Neutrophil (primary cell): ENCODE data around the gene PVALEF.

Source experiments
- H3K27ac ChIP-seq: fragments of 200-600 bp; sonication (generic); 2 replicates; pipeline ENCODE4 v1.5.1; 2016; ENCODE audit warnings: mild to moderate bottlenecking, moderate library complexity
- H3K27me3 ChIP-seq: fragments of 200-600 bp; sonication (generic); 2 replicates; pipeline ENCODE4 v1.6.0; 2016; ENCODE audit warnings: mild to moderate bottlenecking
- H3K36me3 ChIP-seq: fragments of 200-600 bp; sonication (generic); 2 replicates; pipeline ENCODE4 v1.5.1; 2017
- H3K4me1 ChIP-seq, 2 experiments: fragments of 200-600 bp in 1 of 2; sonication (generic) in 1 of 2; 1 replicate in 1 of 2; 2 replicates in 1 of 2; pipeline versions ENCODE4 v1.5.1 to v1.6.1; 2013 to 2016; ENCODE audit warnings: low read depth in 1 of 2, low read length in 1 of 2, mild to moderate bottlenecking in 1 of 2, moderate library complexity in 1 of 2; ENCODE audit not compliant: control insufficient read depth in 1 of 2, insufficient read depth in 1 of 2
- H3K4me3 ChIP-seq, 2 experiments: fragments of 200-600 bp in 1 of 2; sonication (generic) in 1 of 2; 1 replicate in 1 of 2; 2 replicates in 1 of 2; pipeline ENCODE4 v1.5.1; 2013 to 2016; ENCODE audit warnings: low read depth in 1 of 2, low read length in 1 of 2, mild to moderate bottlenecking in 1 of 2, moderate library complexity in 1 of 2
- H3K9me3 ChIP-seq: fragments of 200-600 bp; sonication (generic); 2 replicates; pipeline ENCODE4 v1.5.1; 2016
- CTCF ChIP-seq: fragments of 200-600 bp; sonication (generic); IDR thresholded peaks from 2 replicates; pipeline ENCODE4 v1.5.1; 2016; ENCODE audit warnings: antibody characterized with exemption

The PVALEF gene

GRCh38 chr17:81163051-81163695, 2.1 kb upstream of the PVALEF start:
- Histone ChIP-seq H3K4me1 (peaks cover 31 to 35% of the 10 kb centered on the region in 2 experiments), H3K27me3 (peaks cover 51% of the 10 kb centered on the region), H3K27ac (no peak overlapping the region), H3K4me3 (no peak overlapping the region), H3K9me3 (no peaks in the 10 kb centered on the region), H3K36me3 (peaks cover 3% of the 10 kb centered on the region)
- TF ChIP-seq CTCF = no peak

DNA sequence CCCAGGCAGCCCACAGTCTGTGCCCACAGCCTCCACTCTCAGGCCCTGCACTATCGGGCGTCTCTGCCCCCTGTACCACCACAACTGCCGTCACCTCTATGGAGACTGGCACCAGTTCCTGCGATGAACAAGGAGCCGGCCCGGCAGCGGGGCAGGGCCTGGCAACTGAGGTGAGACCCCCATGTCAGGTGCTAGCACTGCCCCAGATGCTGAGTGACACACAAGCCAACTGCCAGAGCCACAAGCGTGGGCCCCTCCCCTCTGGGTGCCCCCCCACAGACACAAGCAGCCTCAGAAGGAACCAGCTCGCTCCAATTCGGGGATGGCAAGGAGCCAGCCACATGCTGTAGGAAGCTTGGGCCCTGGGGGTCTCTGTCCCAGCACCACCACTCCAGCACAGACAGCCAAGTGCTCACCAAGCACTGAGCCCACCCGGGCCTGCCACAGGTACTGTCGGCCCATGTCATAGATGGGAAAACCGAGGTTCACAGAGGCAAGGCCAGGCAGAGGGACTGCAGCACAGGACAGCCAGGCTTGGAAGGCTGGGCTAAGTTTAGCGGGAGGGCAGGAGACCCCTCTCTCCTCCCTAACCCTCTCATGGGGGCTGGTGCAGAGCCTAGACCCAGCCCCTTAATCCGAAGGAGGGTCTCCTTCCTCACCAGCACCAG, 1.5 kb upstream of the PVALEF start:
- Histone ChIP-seq H3K36me3 (no peaks in the 10 kb centered on the region), H3K9me3 (no peaks in the 10 kb centered on the region), H3K27me3 (peaks cover 54% of the 10 kb centered on the region), H3K27ac (no peak overlapping the region), H3K4me3 (no peak overlapping the region), H3K4me1 (peaks cover 24 to 28% of the 10 kb centered on the region in 2 experiments)
- no peak for TF ChIP-seq CTCF

DNA sequence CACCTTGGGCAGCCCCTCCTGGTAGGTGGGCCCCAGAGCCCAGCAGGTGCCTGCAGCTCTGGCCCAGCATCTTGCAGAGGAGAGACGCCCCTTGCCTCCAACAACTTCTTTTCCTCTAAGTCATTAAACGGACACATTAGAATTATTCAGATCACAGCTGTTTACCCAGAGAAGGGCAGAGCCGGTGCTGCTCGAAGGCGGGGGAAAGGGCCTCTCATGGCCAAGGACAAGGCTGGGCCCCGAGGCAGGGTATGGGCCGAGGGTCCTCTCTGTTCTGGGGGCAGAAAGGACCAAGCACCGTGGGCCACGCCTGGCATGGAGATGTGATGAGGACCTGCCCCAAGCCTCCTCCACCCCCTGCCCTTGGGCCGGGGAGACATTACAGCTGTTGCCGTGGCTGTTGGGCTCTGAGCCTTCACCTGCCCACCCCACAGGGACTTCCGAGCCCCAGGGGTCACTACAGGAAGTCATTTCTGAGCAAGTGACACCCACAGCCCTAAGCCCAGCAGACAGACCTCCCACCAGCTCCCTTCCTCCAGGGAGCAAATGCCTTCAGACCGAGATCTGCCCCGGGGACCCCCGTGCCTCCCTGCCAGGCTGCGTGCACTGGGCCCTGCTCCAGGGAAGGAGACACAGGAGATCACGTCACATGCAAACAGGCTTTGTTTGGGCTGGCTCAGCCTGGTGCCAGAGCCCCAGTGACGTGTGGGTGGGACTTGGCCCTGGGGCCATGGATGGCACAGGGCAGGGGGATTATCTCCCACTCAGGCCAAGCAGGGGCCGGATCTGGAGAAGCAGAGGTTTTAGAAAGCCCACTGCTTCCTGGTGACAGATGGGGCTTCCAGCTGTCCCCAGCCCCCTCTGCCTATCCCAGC, 699 bp upstream of the PVALEF start:
- no peak overlapping the region for H3K27ac ChIP-seq
- no peaks in the 10 kb centered on the region for H3K36me3 ChIP-seq
- peaks cover 16 to 23% of the 10 kb centered on the region in 2 experiments for H3K4me1 ChIP-seq
- no peaks in the 10 kb centered on the region for H3K9me3 ChIP-seq
- TF ChIP-seq CTCF = no peak
- H3K27me3 ChIP-seq = peaks cover 54% of the 10 kb centered on the region
- no peak overlapping the region for H3K4me3 ChIP-seq

- Histone ChIP-seq H3K4me1 (peaks cover 7 to 15% of the 10 kb centered on the region in 2 experiments), H3K27ac (no peak within 1 kb of the TSS), H3K4me3 (peak within 1 kb of the TSS; percentile 32 to 55), H3K9me3 (no peaks in the 10 kb centered on the region), H3K36me3 (no peaks in the 10 kb centered on the region), H3K27me3 (peaks cover 54% of the 10 kb centered on the region)
- TF ChIP-seq CTCF = no peak
Observed at GRCh38 chr17:81166033-81166492, 756 bp downstream of the PVALEF start, which contains the start of gene AATK. Gene AATK, minus strand, starts transcription at chr17:81166221. Its CDS starts 229 bp downstream, at chr17:81165992.

GRCh38 chr17:81167194-81167524, 1.9 kb downstream of the PVALEF start:
- Histone ChIP-seq H3K27me3 (peaks cover 54% of the 10 kb centered on the region), H3K36me3 (no peaks in the 10 kb centered on the region), H3K4me1 (peaks cover 4 to 9% of the 10 kb centered on the region in 2 experiments), H3K27ac (no peak overlapping the region), H3K4me3 (no peak overlapping the region), H3K9me3 (no peaks in the 10 kb centered on the region)
- no peak for TF ChIP-seq CTCF
